GM19099 (cell line): ENCODE measurements around the gene SMIM14.

Experiments used
- POLR2A ChIP-seq: IDR thresholded peaks from 3 replicates; pipeline ENCODE4 v1.6.1; 2011; ENCODE audit warnings: low read depth; ENCODE audit not compliant: insufficient read length; ENCODE audit errors: extremely low read depth

Gene SMIM14

DNA sequence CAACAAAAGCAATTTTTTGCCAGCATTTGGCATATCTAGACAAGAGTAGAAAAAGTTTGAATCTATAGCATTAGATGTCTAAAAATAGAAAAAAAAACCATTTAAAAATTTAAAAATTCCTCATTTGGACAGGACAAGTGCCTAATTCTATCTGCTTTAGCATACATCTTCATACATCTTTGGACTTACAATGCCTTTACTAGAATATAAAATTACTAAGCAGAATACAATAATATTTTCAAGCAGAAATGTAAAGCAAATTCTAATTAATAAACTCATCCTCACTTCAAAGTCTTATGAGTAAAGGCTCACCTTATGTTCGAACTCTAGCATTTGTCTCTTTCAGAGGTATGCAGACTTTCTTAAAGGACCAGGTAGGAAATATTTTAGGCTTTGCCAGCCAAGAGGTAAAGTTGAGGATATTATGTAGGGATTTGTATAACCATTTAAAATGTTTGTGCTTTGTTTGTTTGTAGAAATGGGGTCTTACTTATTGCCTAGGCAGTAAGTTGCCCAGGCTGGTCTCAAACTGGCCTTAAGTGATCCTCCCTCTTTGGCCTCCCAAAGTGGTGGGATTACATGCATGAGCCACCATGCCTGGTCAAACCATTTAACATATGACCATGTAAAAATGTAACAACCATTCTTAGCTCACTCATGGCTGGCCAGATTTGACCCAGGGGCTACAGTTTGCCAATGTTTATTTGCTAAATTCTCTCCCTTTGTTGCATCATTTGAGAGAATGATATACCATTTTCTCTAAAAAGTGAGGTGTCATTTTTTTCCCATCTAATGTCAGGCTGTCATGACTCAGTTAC, 140.5 kb downstream of the SMIM14 start:
- TF ChIP-seq POLR2A: no peak
